ENCODE results near the gene COL4A2.
"Not testable (repeated sequence)": the region's sequence is repeated elsewhere in the genome, so short reads cannot be mapped to it uniquely, and the experiment has no call there.

The COL4A2 gene

DNA sequence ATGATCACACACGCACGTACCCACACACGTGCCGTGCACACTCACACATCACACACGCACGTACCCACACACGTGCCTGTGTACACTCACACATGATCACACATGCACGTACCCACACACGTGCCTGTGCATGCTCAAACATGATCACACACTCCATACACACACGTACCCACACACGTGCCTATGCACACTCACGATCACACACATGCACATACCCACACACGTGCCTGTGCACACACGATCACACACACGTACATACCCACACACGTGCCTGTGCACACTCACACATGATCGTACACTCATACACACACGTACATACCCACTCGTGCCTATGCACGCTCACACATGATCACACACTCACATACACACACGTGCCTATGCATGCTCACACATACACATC, 167.6 kb downstream of the COL4A2 start:
- no peak for DNase-seq (ENCODE audit: low read depth, low spot score)

DNA sequence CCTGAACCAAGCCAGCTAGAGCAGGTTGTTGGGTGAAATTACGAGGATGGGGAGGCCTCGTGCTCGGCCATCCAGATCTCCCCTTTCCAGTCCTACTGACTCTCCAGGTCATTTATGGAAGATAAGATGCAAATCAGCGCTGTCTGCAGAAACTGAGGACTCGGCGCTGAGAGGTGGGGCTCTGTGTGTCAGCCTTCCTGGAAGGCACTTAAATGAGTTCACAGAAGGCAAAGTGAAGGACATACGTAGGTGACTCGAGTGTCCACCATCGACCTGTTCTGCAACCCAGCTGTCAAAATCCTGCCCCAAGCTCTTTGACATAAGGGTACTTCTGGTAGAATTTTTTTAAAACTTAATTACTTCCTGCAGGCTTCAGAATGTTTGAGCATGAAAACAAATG, 168.0 kb downstream of the COL4A2 start:
- no peak for DNase-seq (ENCODE audit: low read depth, low spot score)

- no peak for DNase-seq (ENCODE audit: low read depth, low spot score)
Observed at GRCh38 chr13:110475550-110476219, 168.6 kb downstream of the COL4A2 start.

DNA sequence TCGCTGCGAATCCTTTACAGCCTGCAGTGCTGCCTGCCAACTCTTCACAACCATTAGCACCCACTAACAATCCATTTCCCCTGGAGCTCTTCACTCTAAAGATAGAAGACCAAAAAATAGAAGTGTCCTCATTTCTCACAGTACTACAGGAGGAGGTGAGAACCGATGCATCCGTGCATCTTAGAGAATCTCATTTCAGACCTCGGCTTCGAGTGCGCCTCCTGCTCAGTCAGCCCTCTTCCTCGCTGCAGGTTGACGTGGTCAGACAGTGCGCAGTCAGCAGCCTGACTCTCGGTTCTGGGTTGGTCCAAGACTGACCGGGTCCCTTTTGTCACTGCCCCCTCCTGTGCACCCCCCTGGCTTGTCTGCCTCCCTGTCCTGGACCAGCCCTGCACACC, 169.1 kb downstream of the COL4A2 start:
- DNase-seq (ENCODE audit: low read depth, low spot score) = no peak

GRCh38 chr13:110477706-110478245, 170.7 kb downstream of the COL4A2 start:
- no peak for DNase-seq (ENCODE audit: low read depth, low spot score)

GRCh38 chr13:110478405-110479214, 171.5 kb downstream of the COL4A2 start:
- no peak for DNase-seq (ENCODE audit: low read depth, low spot score)

DNA sequence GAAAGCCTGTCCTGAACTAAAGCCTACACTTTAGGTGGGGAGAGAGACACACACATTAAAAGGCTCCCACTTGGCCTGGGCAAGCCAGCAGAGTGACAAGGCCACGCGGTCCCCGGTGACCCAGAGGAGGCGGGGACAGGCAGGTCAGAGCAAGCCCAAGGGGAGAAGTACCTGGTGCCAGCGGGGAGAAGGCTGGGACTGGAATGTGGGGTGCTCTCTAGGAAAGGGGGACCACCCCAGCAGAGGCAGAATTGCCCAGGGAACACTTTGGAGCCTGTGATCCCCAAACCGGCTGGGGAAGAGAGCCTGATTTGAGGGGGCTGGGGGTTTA, 172.1 kb downstream of the COL4A2 start:
- DNase-seq (ENCODE audit: low read depth, low spot score) = no peak

- no peak for DNase-seq (ENCODE audit: low read depth, low spot score)
Observed at GRCh38 chr13:110479648-110480047, 172.6 kb downstream of the COL4A2 start.

DNA sequence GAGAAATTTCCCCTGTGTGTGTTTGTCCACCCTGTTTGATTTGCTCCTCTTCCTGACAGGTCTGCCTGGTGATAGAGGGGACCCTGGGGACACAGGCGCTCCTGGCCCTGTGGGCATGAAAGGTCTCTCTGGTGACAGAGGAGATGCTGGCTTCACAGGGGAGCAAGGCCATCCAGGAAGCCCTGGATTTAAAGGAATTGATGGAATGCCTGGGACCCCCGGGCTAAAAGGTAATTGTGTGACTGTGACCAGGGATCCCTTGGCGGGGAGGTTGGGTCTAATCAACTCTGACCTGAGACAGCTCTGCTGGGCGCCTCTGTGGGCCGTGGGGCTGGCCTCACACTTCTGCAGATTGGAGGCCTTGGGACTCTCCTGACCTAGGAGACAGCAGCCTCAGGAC, 173.1 kb downstream of the COL4A2 start:
- no peak for DNase-seq (ENCODE audit: low read depth, low spot score)

- DNase-seq (ENCODE audit: low read depth, low spot score) = no peak
Observed at GRCh38 chr13:110483386-110483968, 176.4 kb downstream of the COL4A2 start.

- DNase-seq (ENCODE audit: low read depth, low spot score) = no peak
Observed at GRCh38 chr13:110484290-110485048, 177.4 kb downstream of the COL4A2 start.

DNA sequence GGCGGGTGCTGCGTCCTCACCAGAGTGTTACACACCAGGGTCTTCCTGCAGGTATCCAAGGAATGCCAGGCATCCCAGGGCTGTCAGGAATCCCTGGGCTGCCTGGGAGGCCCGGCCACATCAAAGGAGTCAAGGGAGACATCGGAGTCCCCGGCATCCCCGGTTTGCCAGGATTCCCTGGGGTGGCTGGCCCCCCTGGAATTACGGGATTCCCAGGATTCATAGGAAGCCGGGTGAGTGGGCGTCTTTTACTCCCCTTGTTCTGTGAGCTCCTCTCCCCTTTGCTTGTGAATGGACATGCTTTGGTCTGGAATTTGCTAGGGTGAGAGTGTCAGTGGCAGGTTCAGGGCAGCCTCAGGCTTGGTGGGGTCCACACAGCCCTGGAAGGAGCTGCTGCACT, 178.5 kb downstream of the COL4A2 start:
- no peak for DNase-seq (ENCODE audit: low read depth, low spot score)

GRCh38 chr13:110486061-110486715, 179.1 kb downstream of the COL4A2 start:
- no peak for DNase-seq (ENCODE audit: low read depth, low spot score)

GRCh38 chr13:110486880-110487279, 179.8 kb downstream of the COL4A2 start:
- not testable (repeated sequence) for DNase-seq (ENCODE audit: low read depth, low spot score)

DNA sequence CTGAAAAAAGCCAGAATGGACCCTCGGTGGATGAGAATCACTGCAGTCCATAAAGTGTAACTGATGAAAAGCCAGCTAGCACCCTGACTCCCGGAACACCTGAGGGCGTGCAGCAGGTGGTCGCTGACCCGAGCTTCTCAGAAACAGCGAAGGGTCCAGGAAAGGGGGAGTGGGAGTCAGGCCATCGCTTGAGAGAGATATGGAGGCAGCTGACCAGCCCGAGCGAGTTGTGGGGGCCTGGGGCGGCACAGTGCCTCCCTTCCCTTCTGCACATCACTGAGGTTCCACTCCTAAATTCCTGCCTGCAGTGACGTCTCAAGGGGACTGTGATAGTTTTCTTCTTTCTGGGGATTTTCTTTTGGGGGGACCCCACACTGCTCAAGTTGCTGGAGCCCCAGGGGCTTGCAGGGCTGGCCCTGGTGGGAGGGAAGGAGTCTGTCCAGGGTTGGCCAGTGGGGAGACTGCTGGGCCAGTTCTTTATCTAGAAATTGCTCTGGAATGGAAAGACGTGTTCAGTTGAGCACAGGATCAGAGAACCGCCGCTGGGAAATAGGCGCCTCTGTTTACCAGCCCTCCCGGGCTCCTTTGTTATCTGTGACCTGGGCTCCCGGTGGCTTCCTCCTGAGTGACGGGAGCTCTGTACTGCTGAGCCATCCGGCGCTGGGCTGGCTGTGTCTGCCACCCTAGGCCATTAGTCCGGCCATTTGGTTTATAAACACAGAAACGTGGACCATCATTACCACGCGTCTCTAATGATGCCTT, 183.1 kb downstream of the COL4A2 start:
- DNase-seq (ENCODE audit: low read depth, low spot score) = no peak

DNA sequence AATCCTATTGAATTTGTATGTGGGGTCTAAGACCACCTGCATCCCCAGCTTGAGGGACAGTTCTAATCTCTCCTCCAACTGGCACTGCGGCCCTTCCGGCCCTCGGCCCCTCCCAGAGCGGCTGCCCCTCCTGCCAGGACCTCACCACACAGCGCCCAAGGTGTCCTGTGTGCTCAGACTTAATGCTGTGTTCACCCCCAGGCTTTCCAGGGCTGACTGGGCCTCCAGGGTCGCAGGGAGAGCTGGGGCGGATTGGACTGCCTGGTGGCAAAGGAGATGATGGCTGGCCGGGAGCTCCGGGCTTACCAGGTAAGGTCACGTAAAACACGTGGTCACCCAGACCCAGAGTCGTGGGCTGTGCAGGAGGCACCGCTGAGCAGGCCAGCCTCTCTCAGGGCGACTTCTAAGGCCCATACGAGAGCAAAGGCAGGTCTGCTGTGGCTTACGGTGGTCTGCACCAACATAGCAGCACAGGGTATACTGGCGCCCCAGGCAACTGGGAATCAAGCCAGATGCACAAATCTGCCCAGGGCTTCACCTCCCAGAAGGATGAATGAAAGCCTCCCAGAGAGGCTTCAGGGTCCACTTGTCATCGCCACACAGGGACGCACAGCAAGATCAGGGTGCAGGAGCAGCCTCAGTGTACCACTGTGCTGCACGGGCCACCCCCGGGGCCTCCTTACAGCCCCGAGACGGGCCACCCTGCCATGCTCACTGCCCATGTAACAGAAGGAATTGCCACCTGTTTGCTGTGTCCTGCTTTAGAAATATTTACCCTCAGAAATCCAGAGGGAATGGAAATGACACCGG, 185.0 kb downstream of the COL4A2 start:
- DNase-seq (ENCODE audit: low read depth, low spot score) = no peak

- no peak for DNase-seq (ENCODE audit: low read depth, low spot score)
Observed at GRCh38 chr13:110492679-110493593, 185.9 kb downstream of the COL4A2 start.

GRCh38 chr13:110493613-110494012, 186.5 kb downstream of the COL4A2 start:
- no peak for DNase-seq (ENCODE audit: low read depth, low spot score)

DNA sequence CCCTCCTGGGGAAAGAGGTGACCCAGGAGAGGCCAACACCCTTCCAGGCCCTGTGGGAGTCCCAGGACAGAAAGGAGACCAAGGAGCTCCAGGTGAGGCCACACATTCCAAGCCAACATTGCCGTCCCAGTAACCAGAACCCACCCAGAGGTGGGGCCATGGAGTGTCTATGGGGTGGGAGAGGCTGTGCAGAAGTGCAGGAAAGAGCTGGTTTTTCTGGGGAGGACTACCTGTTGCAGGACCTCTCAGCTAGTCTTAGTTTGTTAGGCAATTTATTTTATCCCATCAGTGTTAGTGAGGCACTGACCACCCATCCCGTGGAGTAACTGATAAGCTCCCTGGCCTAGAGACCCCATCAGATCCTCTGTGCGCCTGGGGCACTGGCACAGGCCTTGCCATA, 188.3 kb downstream of the COL4A2 start:
- DNase-seq (ENCODE audit: low read depth, low spot score) = no peak

All from smooth muscle cell of the brain vasculature (primary cell).